Measurements from ENCODE around the gene PPP1R15B. TPM values are rescaled to one million over a fixed set of nuclear protein-coding genes. Genes with fewer than 3 reads are reported as not detected.

Gene PPP1R15B
- 20.8 to 34.4 TPM (median 27.5 TPM) in 5 replicates for total RNA-seq (2022; extraction: Qiagen RNA extraction; ENCODE audit: low read depth)

GRCh38 chr1:204411451-204412204, at the start of gene PPP1R15B:
PPP1R15B (minus strand) TSS chr1:204411817; CDS start chr1:204411411, 406 bp downstream.

GRCh38 chr1:204359474-204360255, 52.0 kb downstream of the PPP1R15B start, which contains the start of gene PLEKHA6:
PLEKHA6 (minus strand) TSS chr1:204359929; CDS start chr1:204273727, 86,202 bp downstream.

Other genes with a start within 250 kb of the PPP1R15B start
- gene REN, start 245.5 kb downstream of the PPP1R15B start, total RNA-seq (2022; extraction: Qiagen RNA extraction; ENCODE audit: low read depth) = not detected in 5 replicates
- 1.1 TPM in 1 of 5 replicates, not detected in the others for gene KISS1, start 215.3 kb downstream of the PPP1R15B start, total RNA-seq (2022; extraction: Qiagen RNA extraction; ENCODE audit: low read depth)
- 4.1 to 7.6 TPM (median 4.6 TPM) in 5 replicates for gene GOLT1A, start 197.8 kb downstream of the PPP1R15B start, total RNA-seq (2022; extraction: Qiagen RNA extraction; ENCODE audit: low read depth)
- gene PLEKHA6, start 51.9 kb downstream of the PPP1R15B start, total RNA-seq (2022; extraction: Qiagen RNA extraction; ENCODE audit: low read depth) = 16.9 to 32.3 TPM (median 25.3 TPM) in 5 replicates
- gene PIK3C2B, start 83.0 kb upstream of the PPP1R15B start, total RNA-seq (2022; extraction: Qiagen RNA extraction; ENCODE audit: low read depth) = 5.8 to 8.7 TPM (median 7.7 TPM) in 5 replicates
- 3.3 to 4.8 TPM (median 4.4 TPM) in 5 replicates for gene MDM4, start 104.6 kb upstream of the PPP1R15B start, total RNA-seq (2022; extraction: Qiagen RNA extraction; ENCODE audit: low read depth)

Data from A549 treated with RU486 at 1 μM for 4 hours (cell line).